NCI-H1417 treated with DMSO at 0.1 percent for 48 hours (cell line): Measurements from ENCODE around the gene CXCR5.

Experiments
- DNase-seq: peaks from one replicate; lab custom pipeline; 2025; lab: John Stamatoyannopoulos, UW

CXCR5 gene

GRCh38 chr11:118877487-118878162 is 6.1 kb upstream of the CXCR5 start:
- DNase-seq = no peak

- DNase-seq = no peak
Observed at GRCh38 chr11:118878163-118878563, 5.5 kb upstream of the CXCR5 start.

- DNase-seq = no peak
Observed at GRCh38 chr11:118881228-118881627, 2.5 kb upstream of the CXCR5 start.

GRCh38 chr11:118882491-118882890 is 1.2 kb upstream of the CXCR5 start:
- DNase-seq = no peak

GRCh38 chr11:118883004-118883367 is 706 bp upstream of the CXCR5 start:
- no peak for DNase-seq

GRCh38 chr11:118884875-118885274 is 1.2 kb downstream of the CXCR5 start:
- no peak for DNase-seq

GRCh38 chr11:118885319-118885718 is 1.6 kb downstream of the CXCR5 start:
- DNase-seq = no peak

GRCh38 chr11:118885831-118886565 is 2.3 kb downstream of the CXCR5 start:
- DNase-seq = no peak

GRCh38 chr11:118886681-118887111 is 3.0 kb downstream of the CXCR5 start:
- DNase-seq = no peak

GRCh38 chr11:118887206-118887605 is 3.5 kb downstream of the CXCR5 start:
- no peak for DNase-seq

GRCh38 chr11:118888398-118888797 is 4.7 kb downstream of the CXCR5 start:
- DNase-seq = no peak

- DNase-seq = no peak
Observed at GRCh38 chr11:118889797-118890196, 6.1 kb downstream of the CXCR5 start.

GRCh38 chr11:118892514-118892913 is 8.8 kb downstream of the CXCR5 start:
- peak; percentile 71 for DNase-seq

GRCh38 chr11:118892964-118893363 is 9.3 kb downstream of the CXCR5 start:
- no peak for DNase-seq

- DNase-seq = no peak
Observed at GRCh38 chr11:118893662-118894061, 10.0 kb downstream of the CXCR5 start.

- DNase-seq = no peak
Observed at GRCh38 chr11:118894192-118894591, 10.5 kb downstream of the CXCR5 start.

GRCh38 chr11:118895093-118896039 is 11.7 kb downstream of the CXCR5 start:
- no peak for DNase-seq

GRCh38 chr11:118896472-118896913 is 12.8 kb downstream of the CXCR5 start:
- DNase-seq = no peak

GRCh38 chr11:118896921-118897591 is 13.4 kb downstream of the CXCR5 start:
- DNase-seq = no peak

GRCh38 chr11:118897721-118898310 is 14.1 kb downstream of the CXCR5 start:
- DNase-seq = no peak
